NCI-H446 (cell line): ENCODE results near the gene C14orf180.

Experiments used
- DNase-seq, 2 experiments: peaks; one replicate each; lab custom pipeline; 2025; lab: John Stamatoyannopoulos, UW

The C14orf180 gene

GRCh38 chr14:104593710-104594136 lies 14.2 kb downstream of the C14orf180 start:
- no peak for DNase-seq

DNA sequence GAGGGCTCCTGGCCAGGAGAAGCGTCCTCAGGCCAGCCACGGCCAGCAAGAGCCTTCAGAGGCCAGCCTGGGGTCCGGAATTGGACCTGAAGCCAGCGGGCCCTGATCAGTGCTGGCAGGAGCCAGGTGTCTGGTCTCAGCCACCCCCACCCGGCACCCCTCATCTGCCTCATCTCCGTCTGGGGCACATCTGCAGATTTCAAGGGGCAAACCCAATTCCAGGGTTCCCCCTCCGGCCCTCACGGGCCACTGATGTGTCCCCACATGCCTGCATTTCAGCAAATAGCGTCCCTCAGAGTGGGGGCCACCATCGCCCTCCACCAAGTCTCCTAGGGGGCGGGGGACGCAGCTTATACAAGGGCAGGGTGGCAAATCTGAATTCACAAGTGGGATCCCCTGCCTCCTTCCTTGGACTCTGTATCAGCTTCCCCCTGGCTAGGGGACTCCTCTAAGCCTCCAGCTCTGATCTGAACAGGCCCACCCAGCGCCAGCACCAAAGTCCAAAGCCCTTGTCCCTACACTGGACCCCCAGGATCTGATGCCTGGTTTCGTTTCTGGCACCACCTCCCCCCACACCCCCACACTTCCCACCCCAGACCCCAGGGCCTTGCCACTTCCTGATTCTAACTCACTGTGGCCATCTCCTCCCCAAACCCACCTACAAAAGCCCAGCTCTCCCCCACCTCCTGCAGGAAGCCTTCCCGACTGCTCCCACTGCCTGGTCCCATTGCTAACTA lies 14.9 kb downstream of the C14orf180 start:
- no peak for DNase-seq

DNA sequence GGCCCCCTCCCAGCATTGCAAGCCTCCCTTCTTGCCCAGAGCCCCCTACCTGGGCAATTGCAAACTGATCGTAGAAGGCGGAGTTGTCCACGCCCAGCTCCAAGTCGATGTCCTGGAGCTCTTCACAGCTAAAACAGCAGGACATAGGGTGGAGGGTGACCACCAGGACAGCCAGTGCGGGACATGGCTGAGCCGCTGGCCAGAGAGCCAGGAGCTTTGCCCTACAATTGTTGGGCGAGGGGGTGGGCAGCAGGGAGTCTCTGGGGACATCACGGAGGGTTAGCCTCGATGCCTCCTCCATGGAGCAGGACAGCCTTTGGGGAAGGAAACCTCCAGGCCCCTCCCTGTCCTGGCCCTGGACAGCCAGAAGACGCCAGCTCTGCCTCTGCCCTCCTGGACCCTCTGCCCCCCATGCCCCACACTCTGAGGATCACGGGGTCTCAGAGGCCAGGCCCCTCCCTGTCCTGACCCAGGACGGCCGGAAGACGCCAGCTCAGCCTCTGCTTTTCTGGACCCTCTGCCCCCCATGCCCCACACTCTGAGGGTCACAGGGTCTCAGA lies 15.6 kb downstream of the C14orf180 start:
- no peak for DNase-seq

GRCh38 chr14:104595911-104596450 lies 16.4 kb downstream of the C14orf180 start:
- no peak for DNase-seq

DNA sequence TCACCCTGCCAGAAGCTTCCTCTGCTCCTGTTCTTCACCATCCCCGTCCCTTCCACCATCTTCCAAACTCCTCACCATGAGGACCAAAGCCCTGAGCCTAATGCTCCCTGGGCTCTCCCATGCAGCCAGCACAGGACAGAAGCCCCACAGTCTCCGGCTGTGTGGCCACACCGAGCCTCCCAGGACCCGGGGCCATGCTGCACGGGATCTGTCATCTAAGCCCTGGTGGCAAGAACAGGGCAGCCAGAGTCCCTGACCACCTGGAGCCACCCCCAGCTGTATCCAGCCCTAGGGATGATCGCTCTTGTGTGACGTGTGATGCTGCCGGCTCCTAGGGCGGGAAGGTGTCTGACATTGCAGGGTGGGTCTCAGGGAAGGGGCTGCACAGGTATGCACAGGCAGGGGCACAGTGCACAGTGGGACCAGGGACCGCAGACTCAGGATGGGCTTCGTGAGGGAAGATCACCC lies 16.9 kb downstream of the C14orf180 start:
- no peak for DNase-seq

DNA sequence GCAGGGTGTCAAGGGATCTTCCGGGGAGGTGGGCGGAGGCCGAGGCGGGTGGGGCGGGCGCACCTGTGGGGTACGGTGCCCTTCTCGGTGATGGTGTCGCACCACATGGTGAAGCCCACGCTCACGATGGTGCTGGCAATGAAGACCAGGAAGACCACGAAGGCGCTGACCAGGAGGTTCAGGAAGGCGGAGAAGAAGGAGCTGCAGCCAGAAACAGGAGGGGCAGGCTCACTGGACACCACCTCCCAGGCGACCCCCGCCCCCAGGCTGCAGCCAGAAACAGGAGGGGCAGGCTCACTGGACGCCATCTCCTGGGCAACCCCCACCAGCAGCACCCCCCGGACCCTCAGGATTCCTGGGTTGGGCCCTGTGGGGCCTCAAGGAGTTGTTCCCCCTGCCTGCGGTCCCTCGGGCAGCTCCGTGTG lies 17.4 kb downstream of the C14orf180 start:
- no peak for DNase-seq

- DNase-seq, result no peak
Observed at GRCh38 chr14:104597576-104597975, 18.0 kb downstream of the C14orf180 start.

GRCh38 chr14:104598039-104598909 lies 18.7 kb downstream of the C14orf180 start:
- DNase-seq, result peak; percentile 63 to 65

- DNase-seq, result no peak
Observed at GRCh38 chr14:104598910-104599273, 19.3 kb downstream of the C14orf180 start.

DNA sequence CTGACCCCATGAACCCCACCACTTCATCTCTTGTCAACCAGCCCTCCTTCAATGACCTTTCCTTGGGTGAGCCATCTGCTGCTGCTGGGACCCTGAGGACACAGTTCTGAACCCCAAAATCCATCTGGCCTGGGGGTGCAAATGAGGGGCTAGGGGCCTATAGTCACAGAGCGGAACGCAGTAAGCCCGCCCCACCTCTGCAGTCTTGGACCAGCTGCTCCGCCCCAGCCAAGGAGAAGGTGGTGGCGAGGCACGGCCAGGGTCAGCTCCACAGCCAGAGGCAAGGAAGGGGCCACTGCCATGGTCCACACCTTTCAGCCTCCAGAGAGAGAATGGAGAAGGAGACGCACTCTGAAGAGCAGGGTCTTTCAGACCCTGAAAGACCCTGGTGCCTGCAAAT lies 19.9 kb downstream of the C14orf180 start:
- DNase-seq, result no peak

GRCh38 chr14:104600141-104600643 lies 20.6 kb downstream of the C14orf180 start:
- peak; percentile 92 to 96 for DNase-seq

DNA sequence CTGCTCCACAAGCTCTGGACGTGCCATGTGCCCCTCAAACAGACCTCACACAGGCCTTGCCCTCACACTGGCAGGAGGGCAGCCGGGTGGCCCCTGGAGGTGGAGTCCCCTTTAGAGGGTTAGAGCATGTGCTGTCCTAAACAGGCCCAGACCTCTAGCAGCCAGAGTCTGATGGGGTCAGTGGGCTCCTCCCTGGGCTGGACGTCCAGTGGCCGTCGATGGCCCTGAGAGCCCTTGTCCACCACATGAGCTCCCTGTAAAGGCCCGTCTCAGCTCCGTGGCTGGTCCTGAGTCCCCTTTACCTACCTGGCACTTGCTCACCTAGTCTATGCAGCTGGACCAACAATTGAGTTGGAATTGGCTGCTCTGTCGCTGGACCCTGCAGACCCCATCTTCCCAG lies 21.2 kb downstream of the C14orf180 start:
- no peak for DNase-seq

DNA sequence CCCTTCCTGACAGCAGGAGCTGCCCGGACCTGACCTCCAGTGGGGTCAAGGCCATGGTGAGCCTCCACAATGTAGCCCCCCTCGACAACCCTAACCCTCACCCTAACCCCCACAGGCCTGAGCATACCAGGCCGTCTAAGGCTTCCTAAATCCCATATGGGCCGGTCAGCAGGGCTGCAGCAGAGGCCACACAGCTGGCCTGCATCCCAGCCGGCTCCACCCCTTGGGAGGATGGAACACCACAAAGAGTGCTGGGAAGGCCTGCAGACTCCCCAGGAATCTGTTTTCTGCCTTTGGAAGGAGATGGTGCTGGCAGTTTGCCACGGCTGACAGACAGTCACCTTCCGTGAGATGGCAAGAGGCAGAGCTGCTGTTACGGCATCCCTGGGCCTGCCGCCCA lies 22.2 kb downstream of the C14orf180 start:
- peak; percentile 82 to 98 for DNase-seq

DNA sequence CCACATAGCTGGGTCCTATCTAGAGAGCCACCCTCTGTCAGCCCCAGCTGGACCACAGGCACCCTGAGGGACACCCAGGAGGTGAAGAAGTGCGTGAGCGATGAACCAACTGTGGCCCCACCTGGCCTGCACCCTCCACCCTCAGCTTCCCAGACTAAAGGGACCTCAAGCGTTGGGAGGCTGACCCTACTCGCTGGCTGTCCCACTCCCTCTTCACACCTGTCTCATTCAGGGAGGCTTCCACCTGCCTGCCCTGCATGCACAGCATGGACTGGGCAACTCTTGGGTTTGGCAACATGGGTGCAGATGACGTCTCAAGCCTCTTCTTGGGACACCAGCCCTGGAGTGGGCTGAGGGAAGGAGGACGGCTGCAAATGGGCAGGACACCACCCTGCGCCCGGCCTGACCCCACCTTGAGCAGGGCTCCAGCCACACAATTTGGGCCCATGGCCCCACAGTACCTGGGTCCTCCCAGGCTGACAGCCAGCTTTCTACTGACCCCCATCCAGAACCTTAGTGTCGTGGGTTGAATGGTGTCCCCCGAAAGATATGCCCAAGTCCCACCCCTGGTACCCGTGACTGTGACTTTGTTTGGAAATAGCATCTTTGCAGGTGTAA lies 22.9 kb downstream of the C14orf180 start:
- no peak for DNase-seq

DNA sequence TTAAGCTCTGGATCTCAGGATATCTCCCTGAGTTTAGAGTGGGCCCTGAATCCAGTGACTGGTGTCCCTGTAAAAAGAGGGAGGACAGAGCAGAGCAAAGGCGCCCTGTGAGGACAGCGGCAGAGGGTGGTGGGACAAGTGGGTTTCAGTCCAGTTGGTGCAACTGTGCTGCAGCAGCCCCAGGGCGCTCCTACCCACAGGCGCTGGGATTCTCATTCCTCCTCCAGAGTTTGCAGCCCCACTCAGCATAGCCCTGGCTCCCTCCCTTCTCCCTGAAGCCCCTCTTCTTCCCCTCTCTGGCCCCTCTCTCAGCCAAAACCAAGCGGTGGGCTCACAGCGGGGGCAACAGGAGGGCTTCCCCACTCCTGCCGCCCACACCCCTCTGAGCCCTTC lies 23.4 kb downstream of the C14orf180 start:
- no peak for DNase-seq

GRCh38 chr14:104603711-104604401 lies 24.3 kb downstream of the C14orf180 start:
- no peak for DNase-seq

GRCh38 chr14:104604458-104605449 lies 25.2 kb downstream of the C14orf180 start, which contains the start of gene TMEM179:
TSS of gene TMEM179 (minus strand) at chr14:104604772. CDS start at chr14:104604741, 31 bp downstream.
- DNase-seq, result no peak

DNA sequence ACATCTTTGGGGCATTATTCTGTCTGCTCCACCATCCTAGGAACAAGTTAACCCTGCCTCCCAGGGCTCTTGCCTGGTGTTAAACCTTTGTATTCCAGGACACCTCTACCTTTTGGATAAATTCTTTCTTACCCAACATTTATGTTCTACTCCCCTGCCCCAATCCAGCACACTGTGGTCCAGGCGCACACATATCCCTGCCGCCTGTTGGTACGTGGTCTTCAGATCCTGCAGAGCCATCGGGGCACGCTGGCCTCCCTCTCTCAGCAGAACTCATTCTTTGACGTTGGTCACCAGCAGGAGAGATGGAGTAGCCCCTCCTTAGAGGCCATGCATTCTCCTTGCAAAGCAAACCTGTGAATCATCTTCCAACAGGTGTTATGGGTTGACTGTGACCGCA lies 30.1 kb downstream of the C14orf180 start:
- DNase-seq, result no peak

- DNase-seq, result no peak
Observed at GRCh38 chr14:104610749-104611310, 31.3 kb downstream of the C14orf180 start.
